Glutamatergic neuron (in vitro differentiated cells): Measurements from ENCODE around the gene GRM7. TPM values are rescaled to one million over a fixed set of nuclear protein-coding genes. Genes with fewer than 3 reads are reported as not detected.

Experiments
- DNase-seq: peaks from one replicate; pipeline ENCODE4 v3.0.0; 2022
- H3K27ac Mint-ChIP-seq: one replicate; pipeline ENCODE4 v1.8.0; 2020; ENCODE audit warnings: mild to moderate bottlenecking, mixed read lengths, inconsistent platforms; ENCODE audit not compliant: unreplicated experiment
- H3K27me3 Mint-ChIP-seq: one replicate; pipeline ENCODE4 v1.8.0; 2020; ENCODE audit warnings: mild to moderate bottlenecking, moderate library complexity, mixed read lengths, inconsistent platforms; ENCODE audit not compliant: unreplicated experiment
- H3K36me3 Mint-ChIP-seq: one replicate; pipeline ENCODE4 v1.8.0; 2020; ENCODE audit warnings: mild to moderate bottlenecking, mixed read lengths, inconsistent platforms; ENCODE audit not compliant: unreplicated experiment
- H3K4me1 Mint-ChIP-seq: one replicate; pipeline ENCODE4 v1.8.0; 2020; ENCODE audit warnings: mild to moderate bottlenecking, low read depth, mixed read lengths, inconsistent platforms; ENCODE audit not compliant: unreplicated experiment
- H3K4me3 Mint-ChIP-seq: one replicate; pipeline ENCODE4 v1.8.0; 2020; ENCODE audit warnings: mild to moderate bottlenecking, mixed read lengths, inconsistent platforms; ENCODE audit not compliant: unreplicated experiment
- H3K9me3 Mint-ChIP-seq: one replicate; pipeline ENCODE4 v1.8.0; 2020; ENCODE audit warnings: mild to moderate bottlenecking, moderate library complexity, mixed read lengths, inconsistent platforms; ENCODE audit not compliant: unreplicated experiment
- total RNA-seq: library from RNA; stranded (reverse); fragmentation: NEBNext Ultra II Directional; extraction: Animal tissue kit (Norgen Biotek cat#: 25700); gene quantifications from one replicate; pipeline ENCODE4 v1.2.1, GENCODE V29; 2021; ENCODE audit not compliant: unreplicated experiment
- TF ChIP-seq, protein P1 (sequence below): fragments of 200-600 bp; sonication (generic); IDR thresholded peaks from one replicate; pipeline ENCODE4 v1.5.0; 2021; ENCODE audit not compliant: partially characterized antibody, unreplicated experiment

Gene GRM7
- total RNA-seq, 1 donor from 2014 or later = 1.4 TPM

DNA sequence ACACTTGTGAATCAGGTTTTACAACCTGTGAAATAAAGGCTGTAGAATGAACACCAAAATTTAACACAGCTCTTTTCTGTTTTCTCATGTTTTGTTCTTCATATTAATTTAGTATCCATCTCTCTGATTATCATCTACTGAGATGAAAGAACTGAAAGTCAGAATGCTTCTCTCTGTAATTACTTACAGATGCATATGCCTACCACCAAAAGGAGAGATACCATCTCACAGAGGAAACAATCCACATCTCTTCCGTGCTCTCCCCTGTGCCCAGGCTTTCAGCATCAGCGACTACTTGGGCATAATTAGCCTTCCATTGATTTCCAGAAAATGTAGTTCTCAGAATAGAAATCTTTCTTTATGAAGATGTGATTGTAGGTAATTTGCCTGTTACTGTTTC is 741.4 kb downstream of the GRM7 start:
- H3K4me1 Mint-ChIP-seq = no peaks in the 10 kb centered on the region
- H3K9me3 Mint-ChIP-seq = no peaks in the 10 kb centered on the region
- no peaks in the 10 kb centered on the region for H3K27me3 Mint-ChIP-seq
- TF ChIP-seq, protein P1, sequence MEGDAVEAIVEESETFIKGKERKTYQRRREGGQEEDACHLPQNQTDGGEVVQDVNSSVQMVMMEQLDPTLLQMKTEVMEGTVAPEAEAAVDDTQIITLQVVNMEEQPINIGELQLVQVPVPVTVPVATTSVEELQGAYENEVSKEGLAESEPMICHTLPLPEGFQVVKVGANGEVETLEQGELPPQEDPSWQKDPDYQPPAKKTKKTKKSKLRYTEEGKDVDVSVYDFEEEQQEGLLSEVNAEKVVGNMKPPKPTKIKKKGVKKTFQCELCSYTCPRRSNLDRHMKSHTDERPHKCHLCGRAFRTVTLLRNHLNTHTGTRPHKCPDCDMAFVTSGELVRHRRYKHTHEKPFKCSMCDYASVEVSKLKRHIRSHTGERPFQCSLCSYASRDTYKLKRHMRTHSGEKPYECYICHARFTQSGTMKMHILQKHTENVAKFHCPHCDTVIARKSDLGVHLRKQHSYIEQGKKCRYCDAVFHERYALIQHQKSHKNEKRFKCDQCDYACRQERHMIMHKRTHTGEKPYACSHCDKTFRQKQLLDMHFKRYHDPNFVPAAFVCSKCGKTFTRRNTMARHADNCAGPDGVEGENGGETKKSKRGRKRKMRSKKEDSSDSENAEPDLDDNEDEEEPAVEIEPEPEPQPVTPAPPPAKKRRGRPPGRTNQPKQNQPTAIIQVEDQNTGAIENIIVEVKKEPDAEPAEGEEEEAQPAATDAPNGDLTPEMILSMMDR = no peak
- no peak for DNase-seq
- no peak overlapping the region for H3K4me3 Mint-ChIP-seq
- H3K27ac Mint-ChIP-seq = no peak overlapping the region
- H3K36me3 Mint-ChIP-seq = no peaks in the 10 kb centered on the region

DNA sequence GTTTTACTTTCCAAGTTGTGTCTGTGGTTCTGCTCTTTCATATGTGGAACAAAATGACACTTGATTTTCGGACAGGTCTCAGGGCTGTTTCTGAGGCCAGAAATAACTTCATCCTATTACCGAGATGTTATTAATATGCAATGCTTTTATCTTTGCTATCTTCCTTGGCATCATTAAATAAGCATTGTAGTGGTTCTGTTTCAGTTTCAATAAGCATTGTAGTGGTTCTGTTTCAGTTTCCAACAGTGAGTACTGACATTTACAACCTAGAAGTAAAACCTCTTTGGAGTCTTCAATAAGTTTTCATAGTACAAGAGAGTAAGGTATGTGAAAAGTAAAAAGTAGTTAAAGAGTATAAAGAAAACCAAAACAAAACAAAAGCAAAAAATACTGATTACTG is 746.2 kb downstream of the GRM7 start:
- H3K36me3 Mint-ChIP-seq = no peaks in the 10 kb centered on the region
- TF ChIP-seq, protein P1 = no peak
- no peak overlapping the region for H3K4me3 Mint-ChIP-seq

DNA sequence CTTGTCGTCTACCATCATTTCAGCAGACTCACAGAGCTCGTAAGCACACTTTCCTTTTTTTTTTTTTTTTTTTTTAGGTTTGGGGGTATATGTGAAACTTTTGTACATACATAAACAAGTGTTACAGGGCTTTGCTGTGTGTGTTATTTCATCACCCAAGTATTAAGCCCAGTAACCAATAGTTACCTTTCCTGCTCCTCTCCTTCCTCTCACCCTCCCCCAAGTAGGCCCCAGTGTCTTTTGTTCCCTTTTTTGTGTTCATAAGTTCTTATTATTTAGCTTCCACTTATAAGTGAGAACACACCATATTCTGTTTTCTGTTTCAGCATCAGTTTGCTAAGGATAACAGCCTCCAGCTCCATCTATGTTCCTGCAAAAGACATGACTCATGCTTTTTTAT is 746.8 kb downstream of the GRM7 start:
- no peaks in the 10 kb centered on the region for H3K36me3 Mint-ChIP-seq
- no peaks in the 10 kb centered on the region for H3K27me3 Mint-ChIP-seq
- TF ChIP-seq, protein P1 = no peak
- no peaks in the 10 kb centered on the region for H3K9me3 Mint-ChIP-seq
- DNase-seq = no peak
- no peak overlapping the region for H3K4me3 Mint-ChIP-seq
- no peaks in the 10 kb centered on the region for H3K4me1 Mint-ChIP-seq
- no peak overlapping the region for H3K27ac Mint-ChIP-seq

More for the DNA sequence above, 746.2 kb downstream of the GRM7 start:
- no peak for DNase-seq
- Mint-ChIP-seq H3K9me3 (no peaks in the 10 kb centered on the region), H3K4me1 (no peaks in the 10 kb centered on the region), H3K27me3 (no peaks in the 10 kb centered on the region), H3K27ac (no peak overlapping the region)

DNA sequence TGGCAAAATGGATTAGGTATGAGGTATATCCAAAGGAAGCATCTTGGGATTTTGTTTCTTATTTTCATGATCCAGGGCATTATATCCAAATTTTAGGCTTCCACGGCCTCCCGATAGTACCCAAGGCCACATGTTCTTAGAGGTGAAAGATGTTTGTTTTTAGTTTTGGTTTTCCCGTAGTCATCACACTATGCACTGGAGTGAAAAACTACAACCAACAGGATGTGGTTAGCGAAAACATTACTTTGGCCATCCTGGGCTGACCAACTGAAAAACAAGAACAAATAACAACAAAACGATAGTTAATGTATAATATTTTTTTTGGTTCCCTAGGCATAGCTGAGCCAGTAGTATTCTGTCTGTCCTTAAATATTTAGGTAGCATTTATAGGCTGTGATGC is 749.7 kb downstream of the GRM7 start:
- Mint-ChIP-seq H3K4me1 (no peaks in the 10 kb centered on the region), H3K27me3 (no peaks in the 10 kb centered on the region), H3K9me3 (no peaks in the 10 kb centered on the region), H3K27ac (no peak overlapping the region), H3K4me3 (no peak overlapping the region), H3K36me3 (no peaks in the 10 kb centered on the region)
- TF ChIP-seq, protein P1 = no peak
- no peak for DNase-seq

DNA sequence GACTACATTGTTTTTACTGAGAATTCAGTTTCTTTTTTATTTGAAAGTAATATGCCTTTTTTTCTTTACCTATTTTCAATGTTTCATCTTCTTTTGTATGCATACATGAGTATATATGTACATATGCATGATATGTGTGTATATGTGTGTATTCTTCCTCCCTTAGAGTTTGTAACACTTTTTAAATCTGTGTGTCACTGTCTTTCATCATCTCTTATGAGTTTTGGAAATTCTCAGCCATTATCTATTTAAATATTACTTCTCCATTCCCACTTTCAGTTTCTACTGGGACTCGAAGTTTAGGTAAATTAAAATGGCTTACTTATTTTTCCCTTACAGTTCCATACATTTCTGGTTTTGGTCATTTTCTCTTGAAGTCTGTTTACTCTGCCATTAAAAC is 754.1 kb downstream of the GRM7 start:
- TF ChIP-seq, protein P1 = no peak
- no peak for DNase-seq
- Mint-ChIP-seq H3K27me3 (no peaks in the 10 kb centered on the region), H3K9me3 (no peaks in the 10 kb centered on the region), H3K36me3 (no peaks in the 10 kb centered on the region), H3K4me3 (no peak overlapping the region), H3K27ac (no peak overlapping the region), H3K4me1 (no peaks in the 10 kb centered on the region)
